Muscle of leg (tissue), 11 donors: ENCODE measurements around the gene CIB4. TPM values are rescaled to one million over a fixed set of nuclear protein-coding genes. Genes with fewer than 3 reads are reported as not detected.
"Not testable (repeated sequence)": the region's sequence is repeated elsewhere in the genome, so short reads cannot be mapped to it uniquely, and the experiment has no call there.

Experiments
- DNase-seq: peaks from one replicate; pipeline ENCODE4 v3.0.0; 2013
- H3K27ac ChIP-seq: one replicate; pipeline ENCODE4 v1.5.1; 2013; ENCODE audit warnings: mild to moderate bottlenecking, low read length, control low read depth
- H3K27me3 ChIP-seq: one replicate; pipeline ENCODE4 v1.6.1; 2013; ENCODE audit warnings: low read length; ENCODE audit not compliant: control insufficient read depth, insufficient read depth
- H3K36me3 ChIP-seq: one replicate; pipeline ENCODE4 v1.6.1; 2013; ENCODE audit warnings: low read length; ENCODE audit not compliant: control insufficient read depth, insufficient read depth
- H3K4me1 ChIP-seq: one replicate; pipeline ENCODE4 v1.6.1; 2013; ENCODE audit warnings: low read length; ENCODE audit not compliant: control insufficient read depth, insufficient read depth
- H3K4me3 ChIP-seq: one replicate; pipeline ENCODE4 v1.5.1; 2013; ENCODE audit warnings: low read length, control low read depth
- H3K9me3 ChIP-seq: replicated peaks from 2 replicates; pipeline ENCODE4 v1.6.1; 2013; ENCODE audit warnings: low read depth, low read length; ENCODE audit not compliant: control insufficient read depth
- WGBS: methylation state at CpG from one replicate; pipeline ENCODE4 v1.1.5; 2013; ENCODE audit warnings: missing lambda C conversion rate; ENCODE audit not compliant: insufficient coverage; 5-methylcytosine and 5-hydroxymethylcytosine counted together
- polyA plus RNA-seq, 8 donors: library from polyadenylated mRNA; unstranded; fragments of 120-200 nt; gene quantifications; one replicate each; pipeline versions ENCODE4 v1.2.1 to v1.2.3, GENCODE V29; 2013; ENCODE audit warnings: inconsistent platforms in 1 of 8, low replicate concordance in 1 of 8; ENCODE audit not compliant: insufficient read length in 8 of 8, insufficient read depth in 1 of 8
- total RNA-seq: library from RNA; stranded (reverse); fragments of 120-200 nt; gene quantifications from one replicate; pipeline ENCODE4 v1.2.4, GENCODE V29; 2013

The CIB4 gene
- total and polyA plus RNA-seq, 9 donors, result not detected

DNA sequence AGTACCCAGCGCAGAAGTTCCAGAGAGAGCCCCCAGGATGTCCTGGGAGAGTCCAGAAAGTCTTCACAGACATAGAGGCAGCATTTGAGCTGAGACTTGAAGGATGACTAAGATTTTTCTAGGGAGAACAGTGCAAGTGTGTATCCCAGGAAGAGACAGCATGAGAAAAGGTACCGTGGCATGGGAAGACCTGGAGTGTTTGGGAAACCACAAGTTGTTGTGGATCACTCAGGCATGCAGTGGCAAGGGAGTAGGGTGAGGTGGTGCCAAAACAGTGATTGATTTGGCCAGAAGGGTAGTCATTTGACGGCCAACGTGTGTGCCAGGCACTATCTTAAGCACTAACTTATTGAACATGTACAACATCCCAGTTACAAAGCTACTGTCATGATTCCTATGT lies 26.9 kb upstream of the CIB4 start:
- Histone ChIP-seq H3K27ac (no peak overlapping the region), H3K4me1 (no peaks in the 10 kb centered on the region), H3K27me3 (peaks cover 26% of the 10 kb centered on the region), H3K36me3 (no peaks in the 10 kb centered on the region), H3K4me3 (no peak overlapping the region), H3K9me3 (no peaks in the 10 kb centered on the region)
- DNase-seq, result no peak
- WGBS, result 86% methylated on average over 2 of the region's 4 CpGs

DNA sequence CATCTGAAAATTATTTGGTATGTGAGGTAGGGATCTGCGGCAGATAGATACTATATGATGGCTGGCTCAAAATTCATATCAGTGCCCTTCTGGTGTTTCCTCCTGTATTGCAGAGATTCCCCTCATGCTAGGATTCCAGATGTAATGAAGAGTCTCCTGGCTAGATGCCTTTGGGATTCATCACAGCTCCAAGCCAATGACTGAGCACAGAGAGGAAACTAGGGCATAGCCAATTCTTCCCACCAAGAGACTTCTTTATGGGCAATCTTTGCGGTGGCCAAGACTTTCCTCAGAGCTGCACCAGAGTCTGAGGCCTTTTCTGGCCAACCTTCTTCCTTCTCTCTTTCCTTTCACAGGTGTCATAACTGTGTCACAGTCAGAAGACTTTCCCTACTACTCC lies 25.5 kb upstream of the CIB4 start:
- no peak overlapping the region for H3K27ac ChIP-seq
- WGBS, result 100% methylated on average over 1 of the region's 2 CpGs
- H3K36me3 ChIP-seq, result no peaks in the 10 kb centered on the region
- no peaks in the 10 kb centered on the region for H3K4me1 ChIP-seq
- no peak overlapping the region for H3K4me3 ChIP-seq
- DNase-seq, result no peak
- H3K27me3 ChIP-seq, result peaks cover 17% of the 10 kb centered on the region
- H3K9me3 ChIP-seq, result no peaks in the 10 kb centered on the region

- not testable (repeated sequence) for H3K36me3 ChIP-seq, H3K4me3 ChIP-seq, H3K9me3 ChIP-seq, DNase-seq, H3K27ac ChIP-seq, H3K27me3 ChIP-seq, H3K4me1 ChIP-seq
- WGBS, result 100% methylated on average over 1 of the region's 21 CpGs
Observed at GRCh38 chr2:26665296-26665695, 24.1 kb upstream of the CIB4 start.

- no peaks in the 10 kb centered on the region for H3K9me3 ChIP-seq
- no peaks in the 10 kb centered on the region for H3K27me3 ChIP-seq
- H3K4me3 ChIP-seq, result no peak overlapping the region
- H3K4me1 ChIP-seq, result no peaks in the 10 kb centered on the region
- WGBS, result no CpG with 5 or more reads among the region's 1 CpG
- DNase-seq, result no peak
- H3K36me3 ChIP-seq, result no peaks in the 10 kb centered on the region
- no peak overlapping the region for H3K27ac ChIP-seq
Observed at GRCh38 chr2:26660363-26660962, 19.3 kb upstream of the CIB4 start.

DNA sequence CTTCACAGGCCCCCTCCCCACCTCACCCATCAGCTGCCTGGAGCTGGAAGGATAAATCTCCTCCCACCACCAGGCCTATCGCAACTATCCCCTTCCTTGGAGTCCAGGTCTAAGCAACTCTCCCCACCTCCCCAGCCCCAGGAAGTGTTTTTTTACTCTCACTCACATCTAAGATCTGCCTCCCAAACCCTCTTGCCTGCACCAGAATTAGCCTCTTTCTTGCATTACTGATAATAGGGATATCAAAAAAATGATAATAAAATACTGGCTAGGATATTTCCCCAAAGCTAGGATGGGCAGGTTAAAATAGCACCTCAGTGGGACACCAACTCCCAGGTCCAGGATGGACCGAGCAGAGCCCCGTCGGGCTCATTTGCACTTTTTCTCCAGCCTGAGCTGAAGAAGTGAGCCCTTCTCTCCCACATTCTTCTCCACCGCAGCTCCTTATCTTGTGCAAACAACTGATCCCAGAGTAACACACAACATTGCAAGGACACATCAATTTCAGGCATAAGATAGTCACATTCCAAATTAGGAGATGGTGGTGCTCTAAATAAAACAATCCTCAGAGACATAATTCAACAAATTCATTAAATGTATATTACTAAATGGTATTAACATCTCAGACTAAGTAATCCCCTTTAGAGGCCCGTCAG lies 17.7 kb upstream of the CIB4 start:
- H3K9me3 ChIP-seq, result no peaks in the 10 kb centered on the region
- no CpG with 5 or more reads among the region's 6 CpGs for WGBS
- no peaks in the 10 kb centered on the region for H3K27me3 ChIP-seq
- no peaks in the 10 kb centered on the region for H3K36me3 ChIP-seq
- H3K4me3 ChIP-seq, result no peak overlapping the region
- no peaks in the 10 kb centered on the region for H3K4me1 ChIP-seq
- H3K27ac ChIP-seq, result no peak overlapping the region
- no peak for DNase-seq

DNA sequence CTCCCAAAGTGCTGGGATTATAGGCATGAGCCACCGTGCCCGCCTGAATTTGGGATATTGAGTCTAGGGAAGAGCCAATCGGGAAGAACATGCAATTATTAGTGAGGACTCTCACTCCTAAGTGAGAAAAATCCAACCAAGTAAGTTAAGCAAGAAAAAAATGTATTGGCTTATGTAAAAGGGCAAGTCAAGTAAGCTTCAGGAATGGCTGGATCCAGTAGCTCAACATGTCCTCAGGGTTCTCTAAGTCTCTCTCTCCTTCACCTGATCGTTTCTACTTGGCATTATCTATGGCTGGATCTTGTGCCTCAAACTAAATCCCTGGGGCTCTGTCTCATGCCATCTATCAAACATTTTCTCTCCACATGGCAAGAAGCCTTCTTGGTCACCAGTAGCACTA lies 16.1 kb upstream of the CIB4 start:
- WGBS, result no CpG with 5 or more reads among the region's 4 CpGs
- no peak for DNase-seq
- H3K27ac ChIP-seq, result no peak overlapping the region

DNA sequence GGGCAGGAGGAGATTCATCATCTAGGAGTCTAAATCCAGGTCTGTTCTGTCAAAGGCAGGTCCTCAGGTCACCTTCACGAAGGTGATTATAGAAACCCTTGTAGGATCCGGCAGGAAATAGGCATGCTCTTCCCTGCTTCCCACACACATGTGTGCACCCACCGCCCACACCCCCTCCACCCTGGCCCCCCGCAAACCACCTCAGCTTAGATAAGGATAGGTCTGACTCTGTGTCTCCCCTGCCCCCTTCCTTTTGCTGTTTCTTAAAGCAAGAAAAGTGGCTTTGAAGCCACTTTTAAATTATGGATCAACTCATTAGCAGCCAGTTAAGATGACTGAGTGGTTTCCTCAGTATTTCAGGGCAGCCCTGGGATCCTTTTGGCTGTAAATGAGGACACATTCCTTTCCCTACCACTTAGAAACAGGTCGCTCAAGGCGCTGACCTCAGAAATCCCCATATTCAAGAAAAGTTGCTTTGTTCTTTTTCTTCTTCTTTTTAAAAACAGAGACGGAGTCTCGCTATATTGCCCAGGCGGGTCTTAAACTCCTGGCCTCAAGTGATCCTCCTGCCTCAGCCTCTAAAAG lies 14.5 kb upstream of the CIB4 start:
- DNase-seq, result no peak
- Histone ChIP-seq H3K27me3 (peaks cover 6% of the 10 kb centered on the region), H3K4me3 (no peak overlapping the region), H3K27ac (no peak overlapping the region), H3K9me3 (no peaks in the 10 kb centered on the region), H3K36me3 (no peaks in the 10 kb centered on the region), H3K4me1 (peaks cover 13% of the 10 kb centered on the region)
- 64% methylated on average over 3 of the region's 9 CpGs for WGBS

More for the DNA sequence above, 16.1 kb upstream of the CIB4 start:
- Histone ChIP-seq H3K4me1 (peaks cover 5% of the 10 kb centered on the region), H3K9me3 (no peaks in the 10 kb centered on the region), H3K4me3 (no peak overlapping the region), H3K36me3 (no peaks in the 10 kb centered on the region), H3K27me3 (peaks cover 4% of the 10 kb centered on the region)

DNA sequence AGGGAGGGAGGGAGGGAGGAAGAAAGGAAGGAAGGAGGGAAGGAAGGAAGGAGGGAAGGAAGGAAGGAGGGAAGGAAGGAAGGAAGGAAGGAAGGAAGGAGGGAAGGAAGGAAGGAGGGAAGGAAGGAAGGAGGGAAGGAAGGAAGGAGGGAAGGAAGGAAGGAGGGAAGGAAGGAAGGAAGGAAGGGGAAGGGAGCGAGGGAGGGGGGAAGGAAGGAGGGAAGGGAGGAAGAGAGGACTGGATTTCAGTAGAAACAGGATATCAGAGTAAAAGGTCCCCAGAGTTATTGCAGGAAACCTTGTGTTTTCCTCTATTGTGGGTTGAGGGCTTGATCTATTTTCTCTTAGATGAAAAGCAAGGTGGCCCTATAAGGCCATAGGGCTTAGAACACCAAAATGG lies 14.0 kb upstream of the CIB4 start:
- not testable (repeated sequence) for H3K27me3 ChIP-seq, H3K27ac ChIP-seq, H3K9me3 ChIP-seq, H3K36me3 ChIP-seq, DNase-seq, H3K4me3 ChIP-seq
- 88% methylated on average over 1 of the region's 1 CpG for WGBS
- peaks cover 14% of the 10 kb centered on the region for H3K4me1 ChIP-seq

GRCh38 chr2:26654061-26654340 lies 12.8 kb upstream of the CIB4 start:
- Histone ChIP-seq H3K4me1 (peaks cover 18% of the 10 kb centered on the region), H3K27ac (no peak overlapping the region), H3K4me3 (no peak overlapping the region), H3K27me3 (peaks cover 7% of the 10 kb centered on the region), H3K36me3 (no peaks in the 10 kb centered on the region), H3K9me3 (no peaks in the 10 kb centered on the region)
- WGBS, result 69% methylated on average over 3 of the region's 3 CpGs
- DNase-seq, result no peak

DNA sequence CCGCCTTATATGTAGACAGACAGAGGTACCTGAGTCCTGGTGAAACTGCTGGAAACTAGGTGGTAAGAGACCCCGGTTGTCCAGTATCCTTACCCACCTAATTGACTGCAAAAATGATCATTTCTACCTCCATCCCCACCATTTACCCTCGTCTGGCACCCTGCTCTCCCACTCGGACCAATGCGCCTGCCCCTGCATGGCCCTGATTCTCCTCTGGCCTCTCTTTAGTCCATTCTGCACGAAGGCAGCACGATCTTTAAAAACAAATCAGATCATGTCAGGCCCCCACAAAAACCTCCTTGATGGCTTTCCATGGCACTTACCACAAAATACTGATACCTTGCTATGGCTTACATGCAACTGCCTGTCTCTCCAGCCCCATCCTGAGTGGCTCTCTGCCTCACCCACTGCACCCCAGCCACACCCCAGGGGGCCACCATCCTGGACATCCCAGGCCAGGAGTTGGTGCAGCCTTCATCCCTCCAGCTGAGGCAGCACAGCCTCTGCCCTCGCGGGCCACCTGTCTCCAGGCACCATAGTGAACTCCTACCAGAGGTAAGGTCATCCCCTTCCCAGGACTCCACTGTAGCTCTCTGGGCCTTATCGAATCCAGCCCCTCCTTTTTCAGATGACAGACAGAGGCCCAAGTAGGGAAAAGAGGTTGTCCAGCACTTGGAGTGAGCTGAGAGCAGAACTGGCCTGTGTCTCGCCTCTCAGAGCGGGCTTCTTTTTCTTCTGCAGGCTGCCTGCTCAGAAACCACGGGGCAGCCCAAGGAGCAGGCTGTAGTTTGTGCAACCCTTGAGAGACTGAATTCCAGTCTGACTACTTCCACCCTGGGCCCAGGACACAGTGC lies 12.3 kb upstream of the CIB4 start:
- Histone ChIP-seq H3K27ac (peak overlapping the region; percentile 31), H3K9me3 (no peaks in the 10 kb centered on the region), H3K4me3 (no peak overlapping the region), H3K4me1 (peaks cover 18% of the 10 kb centered on the region), H3K27me3 (peaks cover 7% of the 10 kb centered on the region), H3K36me3 (no peaks in the 10 kb centered on the region)
- 77% methylated on average over 9 of the region's 13 CpGs for WGBS
- DNase-seq, result peak; percentile 13
